A549 treated with AZD9567 at 1 μM for 4 hours (cell line): Measurements from ENCODE around the gene CNOT8. TPM values are rescaled to one million over a fixed set of nuclear protein-coding genes. Genes with fewer than 3 reads are reported as not detected.

Experiments
- total RNA-seq: library from RNA; stranded (reverse); fragments of 200-300 nt; extraction: Qiagen RNA extraction; gene quantifications from 5 replicates; pipeline ENCODE4 v1.2.3, GENCODE V29; 2022; ENCODE audit not compliant: insufficient read depth

CNOT8 gene
- 32.4 to 52.8 TPM (median 36.3 TPM) in 5 replicates for total RNA-seq

DNA sequence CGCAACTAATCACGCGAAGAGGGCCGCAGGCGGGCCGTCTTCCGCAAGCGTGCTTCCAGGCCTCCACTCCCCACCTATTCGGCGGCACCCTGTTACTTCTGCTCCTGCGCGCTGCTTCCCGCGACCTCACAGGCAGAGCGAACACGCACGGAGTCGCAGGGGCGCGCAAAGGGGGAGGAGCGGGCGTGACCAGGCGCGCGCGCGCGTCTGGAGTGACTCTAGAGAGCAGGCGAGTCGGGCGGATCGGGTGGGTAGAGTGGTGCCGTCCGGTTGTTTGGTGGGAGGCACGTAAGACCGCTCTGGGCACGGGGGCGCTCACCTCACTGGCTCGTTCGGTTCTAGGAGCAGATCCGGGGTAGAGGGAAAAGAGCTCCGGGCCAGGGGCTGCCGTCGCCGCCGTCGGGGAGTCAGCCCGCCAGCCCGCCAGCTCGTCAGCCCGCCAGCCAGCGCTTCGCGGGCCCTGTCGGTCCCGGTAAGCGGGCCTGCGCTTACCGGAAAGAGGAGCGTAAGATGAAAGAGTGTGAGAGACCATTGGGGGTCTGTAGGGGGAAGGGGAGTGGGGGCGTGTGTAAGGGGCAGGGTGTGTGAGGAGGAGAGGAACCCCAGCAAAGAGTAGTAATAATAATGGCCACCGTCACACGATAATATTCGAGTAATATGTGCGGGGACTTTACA, at the start of gene CNOT8:
Gene CNOT8, plus strand, starts transcription at position 331 of the 675 bp plus-strand sequence. CDS start 4,652 bp downstream, outside the sequence.

DNA sequence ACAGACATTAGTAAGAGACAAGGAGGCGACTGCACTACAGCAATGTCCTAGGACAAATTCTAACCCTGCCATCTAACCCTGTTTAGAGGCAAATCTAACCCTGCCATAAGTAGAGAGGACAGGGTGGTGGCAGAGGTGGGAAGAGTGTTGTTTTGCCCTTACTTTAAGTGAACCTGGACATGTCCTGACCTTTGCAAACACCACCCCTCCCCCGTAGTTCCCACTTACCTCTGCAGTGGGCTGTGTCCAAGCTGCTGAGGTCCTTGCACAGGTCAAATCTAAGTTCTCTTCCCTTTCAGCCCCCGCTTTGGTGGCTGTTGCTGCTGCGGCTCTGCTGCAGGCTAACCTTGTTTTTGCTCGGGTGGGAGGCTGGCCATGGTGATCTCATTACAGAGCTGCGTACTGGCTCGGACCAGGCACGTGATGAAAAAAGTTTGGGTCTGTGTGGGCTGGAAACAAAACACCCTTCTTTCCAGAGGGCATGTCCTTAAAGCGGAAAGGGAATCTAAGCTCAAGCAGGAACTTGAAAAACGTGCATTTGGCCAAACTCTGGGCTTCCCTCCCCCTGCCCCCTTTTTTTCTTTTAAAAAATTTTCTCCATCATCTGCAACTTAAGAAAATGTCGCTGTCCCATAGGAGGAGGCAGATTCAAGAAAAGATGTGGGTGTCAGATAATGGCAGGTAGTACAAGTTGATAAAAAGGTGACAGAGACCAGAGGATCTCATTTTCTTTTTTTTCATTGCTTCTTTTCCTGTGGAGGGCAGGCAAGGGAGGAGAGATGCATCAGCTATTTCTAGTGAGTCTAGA, 8.0 kb upstream of the CNOT8 start, which contains the start of gene FAXDC2:
Gene FAXDC2, minus strand, starts transcription at position 349 of the 808 bp plus-strand sequence. CDS start 12,425 bp downstream, outside the sequence.

Other genes with a start within 250 kb of the CNOT8 start
- gene LARP1, start 103.2 kb upstream of the CNOT8 start, total RNA-seq: 116 to 150 TPM (median 124 TPM) in 5 replicates
- gene FAXDC2, start 8.0 kb upstream of the CNOT8 start, total RNA-seq: 0.05 to 0.30 TPM (median 0.17 TPM) in 4 of 5 replicates, not detected in the other
- gene GEMIN5, start 79.6 kb downstream of the CNOT8 start, total RNA-seq: 23.4 to 28.8 TPM (median 24.7 TPM) in 5 replicates
- 57.3 to 77.0 TPM (median 59.2 TPM) in 5 replicates for gene MRPL22, start 82.4 kb downstream of the CNOT8 start, total RNA-seq
- 0.02 to 0.03 TPM (median 0.02 TPM) in 3 of 5 replicates, not detected in the others for gene KIF4B, start 155.1 kb downstream of the CNOT8 start, total RNA-seq